KMS-11 (cell line): Measurements from ENCODE around the gene CCDC183.

ENCODE experiments used
- H2AFZ ChIP-seq: fragments of 200-600 bp; sonication (generic); 2 replicates; pipeline ENCODE4 v1.6.1; 2016; ENCODE audit warnings: antibody characterized with exemption, mixed run types, low read depth
- H3K27ac ChIP-seq: fragments of 200-600 bp; sonication (generic); 2 replicates; pipeline ENCODE4 v1.6.1; 2016; ENCODE audit warnings: mild to moderate bottlenecking, mixed run types
- H3K27me3 ChIP-seq: fragments of 200-600 bp; sonication (generic); 2 replicates; pipeline ENCODE4 v1.6.1; 2017; ENCODE audit warnings: mild to moderate bottlenecking, low read depth, mixed run types, moderate library complexity; ENCODE audit not compliant: insufficient read depth
- H3K36me3 ChIP-seq: fragments of 200-600 bp; sonication (generic); 2 replicates; pipeline ENCODE4 v1.6.1; 2017; ENCODE audit warnings: mild to moderate bottlenecking, mixed run types; ENCODE audit not compliant: insufficient read depth
- H3K4me1 ChIP-seq: fragments of 200-600 bp; sonication (generic); 2 replicates; pipeline ENCODE4 v1.6.1; 2016; ENCODE audit warnings: mild to moderate bottlenecking, low read depth, mixed run types; ENCODE audit not compliant: poor library complexity, severe bottlenecking
- H3K4me2 ChIP-seq: fragments of 200-600 bp; sonication (generic); 2 replicates; pipeline ENCODE4 v1.7.0; 2016; ENCODE audit warnings: mild to moderate bottlenecking, mixed run types
- H3K4me3 ChIP-seq: fragments of 200-600 bp; sonication (generic); IDR thresholded peaks from 2 replicates; pipeline ENCODE4 v1.6.1; 2017; ENCODE audit warnings: low read depth, low read length, mixed read lengths; ENCODE audit not compliant: insufficient read depth
- H3K79me2 ChIP-seq: fragments of 200-600 bp; sonication (generic); 2 replicates; pipeline ENCODE4 v1.6.1; 2016; ENCODE audit warnings: low read depth, mixed run types; ENCODE audit not compliant: insufficient read depth
- H3K9ac ChIP-seq: fragments of 200-600 bp; sonication (generic); 2 replicates; pipeline ENCODE4 v1.6.1; 2016; ENCODE audit warnings: mild to moderate bottlenecking, mixed run types
- H4K20me1 ChIP-seq: fragments of 200-600 bp; sonication (generic); 2 replicates; pipeline ENCODE4 v1.6.1; 2016; ENCODE audit warnings: mild to moderate bottlenecking, mixed run types; ENCODE audit not compliant: insufficient read depth
- TF ChIP-seq, protein P1 (sequence below): fragments of 200-600 bp; sonication (generic); conservative IDR thresholded peaks from 2 replicates; pipeline ENCODE4 v1.6.1; 2017; ENCODE audit warnings: low read depth, mild to moderate bottlenecking, antibody characterized with exemption, low read length, moderate library complexity, mixed read lengths

Gene CCDC183

DNA sequence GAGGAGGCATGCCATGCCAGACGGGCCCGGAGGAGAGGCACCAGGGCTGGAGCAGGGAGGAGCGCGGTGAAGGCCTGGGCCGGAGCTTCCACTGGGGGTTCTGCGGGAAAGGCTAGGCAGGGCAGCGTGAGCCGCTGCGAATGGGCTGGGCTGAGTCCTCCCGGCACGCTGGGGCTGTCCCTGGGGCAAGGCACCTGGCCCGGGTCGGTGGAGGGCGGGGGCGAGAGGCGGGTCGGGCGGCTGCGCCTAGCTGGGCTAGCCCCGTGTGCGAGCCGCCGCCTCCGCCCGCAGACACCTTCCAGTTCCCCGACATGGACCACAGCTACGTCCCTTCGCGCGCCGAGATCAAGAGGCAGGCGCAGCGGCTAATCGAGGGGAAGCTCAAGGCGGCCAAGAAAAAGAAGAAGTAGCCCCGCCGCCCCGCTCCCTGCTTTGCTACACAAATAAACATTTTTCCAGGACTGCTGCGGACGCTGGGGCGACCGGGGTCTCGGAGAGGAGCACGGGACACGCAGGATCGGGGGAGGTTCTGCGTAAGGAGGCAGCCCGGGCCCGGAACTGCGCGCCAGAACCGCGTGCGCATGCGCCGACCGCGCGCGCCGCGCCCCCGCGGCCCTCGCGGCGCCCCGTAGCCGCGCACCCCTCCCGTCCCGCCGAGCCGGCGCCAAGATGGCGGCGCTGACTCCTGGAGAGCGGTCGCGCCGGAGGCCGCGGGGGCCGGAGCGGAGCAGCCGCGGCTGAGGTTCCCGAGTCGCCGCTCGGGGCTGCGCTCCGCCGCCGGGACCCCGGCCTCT is 11.3 kb downstream of the CCDC183 start, which contains the start of gene RABL6:
TSS of gene RABL6 (plus strand) at position 668 of the 794 bp plus-strand sequence. CDS start 249 bp downstream, outside the sequence.
- peak within 1 kb of the TSS; percentile 86 for H2AFZ ChIP-seq
- TF ChIP-seq, protein P1, sequence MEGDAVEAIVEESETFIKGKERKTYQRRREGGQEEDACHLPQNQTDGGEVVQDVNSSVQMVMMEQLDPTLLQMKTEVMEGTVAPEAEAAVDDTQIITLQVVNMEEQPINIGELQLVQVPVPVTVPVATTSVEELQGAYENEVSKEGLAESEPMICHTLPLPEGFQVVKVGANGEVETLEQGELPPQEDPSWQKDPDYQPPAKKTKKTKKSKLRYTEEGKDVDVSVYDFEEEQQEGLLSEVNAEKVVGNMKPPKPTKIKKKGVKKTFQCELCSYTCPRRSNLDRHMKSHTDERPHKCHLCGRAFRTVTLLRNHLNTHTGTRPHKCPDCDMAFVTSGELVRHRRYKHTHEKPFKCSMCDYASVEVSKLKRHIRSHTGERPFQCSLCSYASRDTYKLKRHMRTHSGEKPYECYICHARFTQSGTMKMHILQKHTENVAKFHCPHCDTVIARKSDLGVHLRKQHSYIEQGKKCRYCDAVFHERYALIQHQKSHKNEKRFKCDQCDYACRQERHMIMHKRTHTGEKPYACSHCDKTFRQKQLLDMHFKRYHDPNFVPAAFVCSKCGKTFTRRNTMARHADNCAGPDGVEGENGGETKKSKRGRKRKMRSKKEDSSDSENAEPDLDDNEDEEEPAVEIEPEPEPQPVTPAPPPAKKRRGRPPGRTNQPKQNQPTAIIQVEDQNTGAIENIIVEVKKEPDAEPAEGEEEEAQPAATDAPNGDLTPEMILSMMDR, result no peak
- H3K27me3 ChIP-seq, result no peaks in the 10 kb centered on the region
- peaks cover 23% of the 10 kb centered on the region for H3K4me1 ChIP-seq
- peaks cover 41% of the 10 kb centered on the region for H3K79me2 ChIP-seq
- no peaks in the 10 kb centered on the region; the same call in 1 of the 2 replicates for H3K36me3 ChIP-seq
- no peak within 1 kb of the TSS for H3K4me3 ChIP-seq
- peak within 1 kb of the TSS; percentile 67 for H3K4me2 ChIP-seq
- 0 out of 2 replicates have a peak, but pooled peaks cover 3% of the 10 kb centered on the region for H4K20me1 ChIP-seq
- H3K27ac ChIP-seq, result peak within 1 kb of the TSS; percentile 55
- H3K9ac ChIP-seq, result peak within 1 kb of the TSS; percentile 79

DNA sequence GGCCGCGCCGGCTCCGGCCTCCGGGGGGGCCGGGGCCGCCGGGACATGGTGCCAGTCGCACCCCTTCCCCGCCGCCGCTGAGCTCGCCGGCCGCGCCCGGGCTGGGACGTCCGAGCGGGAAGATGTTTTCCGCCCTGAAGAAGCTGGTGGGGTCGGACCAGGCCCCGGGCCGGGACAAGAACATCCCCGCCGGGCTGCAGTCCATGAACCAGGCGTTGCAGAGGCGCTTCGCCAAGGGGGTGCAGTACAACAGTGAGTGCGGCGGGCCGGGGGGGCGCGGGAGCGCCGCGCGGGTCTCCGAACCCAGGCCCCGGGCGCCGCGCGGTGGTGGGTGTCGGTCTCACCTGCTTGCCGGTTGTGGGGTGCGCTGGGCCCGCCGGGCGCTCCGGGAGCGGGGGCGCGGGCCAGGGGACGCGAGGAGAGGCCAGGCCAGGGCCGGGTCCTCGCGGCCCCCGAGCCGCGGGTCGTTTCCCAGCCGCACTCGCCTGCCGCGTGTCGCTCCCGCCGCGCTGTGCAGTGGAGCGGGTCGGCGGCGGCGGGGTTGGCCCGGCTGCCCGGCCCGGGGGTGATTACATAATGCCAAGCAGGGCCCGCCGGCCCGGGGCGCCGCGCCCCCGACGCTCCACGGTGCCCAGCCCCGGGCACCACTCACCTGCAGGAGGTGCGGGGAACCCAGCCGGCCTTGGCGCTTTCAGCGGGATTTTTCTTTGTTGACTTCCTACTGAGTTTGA is 12.1 kb downstream of the CCDC183 start:
- Histone ChIP-seq H2AFZ (peak overlapping the region; percentile 59), H3K79me2 (peaks cover 41% of the 10 kb centered on the region), H3K4me2 (peak overlapping the region; percentile 57), H3K27me3 (no peaks in the 10 kb centered on the region), H3K4me1 (peaks cover 22% of the 10 kb centered on the region), H3K4me3 (no peak overlapping the region), H3K9ac (peak overlapping the region; percentile 79), H3K36me3 (no peaks in the 10 kb centered on the region; the same call in 1 of the 2 replicates), H3K27ac (peak overlapping the region; percentile 55; the same call in 1 of the 2 replicates), H4K20me1 (0 out of 2 replicates have a peak, but pooled peaks cover 3% of the 10 kb centered on the region)
- TF ChIP-seq, protein P1, result no peak

DNA sequence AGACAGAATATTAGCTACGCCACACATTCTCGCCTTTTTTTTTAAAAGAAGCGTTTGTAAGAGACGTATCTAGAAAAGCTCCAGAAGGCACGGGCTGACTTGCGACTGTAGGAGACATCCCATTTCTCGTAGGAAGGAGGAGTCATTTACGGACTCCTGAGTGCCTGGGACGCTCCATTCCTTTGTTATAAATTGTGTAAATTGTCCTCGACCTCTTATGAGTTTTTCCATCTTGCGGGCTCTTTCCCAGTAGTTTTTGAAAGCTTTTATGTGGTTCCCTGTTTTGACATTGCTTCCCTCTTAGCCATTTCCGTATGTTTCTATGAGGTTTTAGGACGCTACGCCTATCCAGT is 12.6 kb downstream of the CCDC183 start:
- peaks cover 41% of the 10 kb centered on the region for H3K79me2 ChIP-seq
- no peaks in the 10 kb centered on the region for H3K27me3 ChIP-seq
- TF ChIP-seq, protein P1, result no peak
- H4K20me1 ChIP-seq, result 0 out of 2 replicates have a peak, but pooled peaks cover 3% of the 10 kb centered on the region
- no peak overlapping the region for H2AFZ ChIP-seq
- peaks cover 22% of the 10 kb centered on the region for H3K4me1 ChIP-seq
- no peak overlapping the region for H3K27ac ChIP-seq
- H3K9ac ChIP-seq, result peak overlapping the region; percentile 79
- H3K4me3 ChIP-seq, result no peak overlapping the region
- H3K36me3 ChIP-seq, result no peaks in the 10 kb centered on the region; the same call in 1 of the 2 replicates
- peak overlapping the region; percentile 57 for H3K4me2 ChIP-seq

DNA sequence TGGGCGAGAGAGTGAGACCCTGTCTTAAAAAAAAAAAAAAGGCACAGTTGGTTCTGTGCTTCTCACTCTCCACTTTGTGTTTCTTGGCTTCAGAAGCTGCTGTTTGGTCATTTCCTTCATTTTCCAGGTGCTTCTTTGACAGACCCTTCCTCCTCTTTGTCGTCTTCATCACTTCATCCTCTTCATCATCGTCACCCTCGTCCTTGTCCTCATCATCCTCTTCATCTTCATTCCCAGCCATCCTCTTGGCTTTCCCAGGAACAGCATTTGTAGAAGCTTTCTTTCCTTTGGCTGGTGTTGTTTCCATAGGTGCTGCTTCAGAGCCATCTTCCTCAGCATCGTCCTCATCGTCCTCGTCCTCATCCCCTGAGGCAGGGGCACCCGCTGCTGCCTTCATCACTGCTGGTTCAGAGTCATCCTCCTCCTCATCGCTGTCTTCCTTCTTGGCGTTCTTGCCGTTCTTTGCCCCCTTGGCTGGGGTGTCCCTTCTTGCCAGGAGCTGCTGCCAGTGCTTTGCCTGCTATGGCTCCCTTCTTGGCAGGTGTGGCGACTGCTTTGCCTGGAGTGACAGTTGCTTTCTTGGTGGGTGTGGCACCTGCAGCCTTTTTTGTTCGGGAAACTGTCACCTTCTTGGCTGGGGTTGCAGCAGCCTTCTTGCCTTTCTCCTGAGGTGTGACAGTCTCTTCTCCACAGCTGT is 18.7 kb downstream of the CCDC183 start:
- Histone ChIP-seq H3K4me1 (peaks cover 2% of the 10 kb centered on the region), H3K27ac (no peak overlapping the region), H3K27me3 (no peaks in the 10 kb centered on the region), H3K79me2 (peaks cover 38% of the 10 kb centered on the region), H3K4me2 (no peak overlapping the region), H3K9ac (no peak overlapping the region), H4K20me1 (0 out of 2 replicates have a peak, but pooled peaks cover 4% of the 10 kb centered on the region), H3K4me3 (no peak overlapping the region), H2AFZ (no peak overlapping the region), H3K36me3 (no peaks in the 10 kb centered on the region; the same call in 1 of the 2 replicates)
- TF ChIP-seq, protein P1, result no peak
